Parathyroid adenoma (tissue), 2 donors: Measurements from ENCODE around the gene SKIC3.

Experiments used
- H2AFZ ChIP-seq: fragments of 300-600 bp; sonication (generic); one replicate; pipeline ENCODE4 v1.7.0; 2017; ENCODE audit warnings: antibody characterized with exemption, mild to moderate bottlenecking
- H3K27ac ChIP-seq: fragments of 300-600 bp; sonication (generic); one replicate; pipeline ENCODE4 v1.7.0; 2017
- H3K27me3 ChIP-seq: fragments of 300-600 bp; sonication (generic); one replicate; pipeline ENCODE4 v1.7.0; 2017; ENCODE audit warnings: low read length; ENCODE audit not compliant: control insufficient read depth, insufficient read depth
- H3K36me3 ChIP-seq: fragments of 300-600 bp; sonication (generic); one replicate; pipeline ENCODE4 v1.7.0; 2017; ENCODE audit warnings: low read length; ENCODE audit not compliant: control insufficient read depth, insufficient read depth
- H3K4me1 ChIP-seq: fragments of 300-600 bp; sonication (generic); one replicate; pipeline ENCODE4 v1.7.0; 2017; ENCODE audit warnings: control low read depth
- H3K4me2 ChIP-seq: fragments of 300-600 bp; sonication (generic); one replicate; pipeline ENCODE4 v1.7.0; 2017; ENCODE audit warnings: low read length
- H3K4me3 ChIP-seq: fragments of 300-600 bp; sonication (generic); one replicate; pipeline ENCODE4 v1.7.0; 2017; ENCODE audit warnings: low read depth, low read length
- H3K79me2 ChIP-seq: fragments of 300-600 bp; sonication (generic); one replicate; pipeline ENCODE4 v1.7.0; 2017; ENCODE audit warnings: control low read depth
- H3K9ac ChIP-seq: fragments of 300-600 bp; sonication (generic); one replicate; pipeline ENCODE4 v1.7.0; 2017; ENCODE audit warnings: mild to moderate bottlenecking
- H3K9me3 ChIP-seq: fragments of 300-600 bp; sonication (generic); one replicate; pipeline ENCODE4 v1.7.0; 2017; ENCODE audit warnings: low read length; ENCODE audit not compliant: control insufficient read depth
- TF ChIP-seq, protein P1 (sequence below): fragments of 300-600 bp; sonication (generic); IDR thresholded peaks from one replicate; pipeline ENCODE4 v1.7.0; 2017; ENCODE audit warnings: antibody characterized with exemption, mild to moderate bottlenecking
- donor health status: primary hyperparathyroidism.

The SKIC3 gene

DNA sequence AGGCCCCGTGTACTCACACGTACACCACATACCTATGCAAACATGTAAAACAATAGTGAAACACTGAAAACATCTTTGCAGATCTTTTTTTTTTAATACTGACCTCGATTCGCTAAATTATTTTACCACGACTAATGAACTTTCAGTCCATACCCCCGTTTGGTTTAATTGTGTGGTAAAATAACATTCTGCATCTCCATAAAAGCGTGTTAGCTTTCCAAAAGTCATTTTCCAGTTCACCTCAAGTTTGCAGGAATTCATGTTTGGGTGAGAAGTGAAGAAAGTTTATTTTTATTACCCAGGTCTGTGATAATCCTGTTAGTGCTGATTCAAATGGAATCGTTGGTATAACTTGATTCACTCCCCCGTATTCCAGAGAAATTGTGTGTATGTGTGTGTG, 776 bp upstream of the SKIC3 start:
- Histone ChIP-seq H3K4me1 (peaks cover 4% of the 10 kb centered on the region), H3K4me2 (peak overlapping the region; percentile 71), H3K9ac (peak overlapping the region; percentile 9), H3K79me2 (no peaks in the 10 kb centered on the region), H2AFZ (peak overlapping the region; percentile 95), H3K36me3 (no peaks in the 10 kb centered on the region), H3K9me3 (no peaks in the 10 kb centered on the region), H3K27me3 (no peaks in the 10 kb centered on the region), H3K27ac (peak overlapping the region; percentile 83), H3K4me3 (peak overlapping the region; percentile 85)
- TF ChIP-seq, protein P1, sequence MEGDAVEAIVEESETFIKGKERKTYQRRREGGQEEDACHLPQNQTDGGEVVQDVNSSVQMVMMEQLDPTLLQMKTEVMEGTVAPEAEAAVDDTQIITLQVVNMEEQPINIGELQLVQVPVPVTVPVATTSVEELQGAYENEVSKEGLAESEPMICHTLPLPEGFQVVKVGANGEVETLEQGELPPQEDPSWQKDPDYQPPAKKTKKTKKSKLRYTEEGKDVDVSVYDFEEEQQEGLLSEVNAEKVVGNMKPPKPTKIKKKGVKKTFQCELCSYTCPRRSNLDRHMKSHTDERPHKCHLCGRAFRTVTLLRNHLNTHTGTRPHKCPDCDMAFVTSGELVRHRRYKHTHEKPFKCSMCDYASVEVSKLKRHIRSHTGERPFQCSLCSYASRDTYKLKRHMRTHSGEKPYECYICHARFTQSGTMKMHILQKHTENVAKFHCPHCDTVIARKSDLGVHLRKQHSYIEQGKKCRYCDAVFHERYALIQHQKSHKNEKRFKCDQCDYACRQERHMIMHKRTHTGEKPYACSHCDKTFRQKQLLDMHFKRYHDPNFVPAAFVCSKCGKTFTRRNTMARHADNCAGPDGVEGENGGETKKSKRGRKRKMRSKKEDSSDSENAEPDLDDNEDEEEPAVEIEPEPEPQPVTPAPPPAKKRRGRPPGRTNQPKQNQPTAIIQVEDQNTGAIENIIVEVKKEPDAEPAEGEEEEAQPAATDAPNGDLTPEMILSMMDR: no peak

DNA sequence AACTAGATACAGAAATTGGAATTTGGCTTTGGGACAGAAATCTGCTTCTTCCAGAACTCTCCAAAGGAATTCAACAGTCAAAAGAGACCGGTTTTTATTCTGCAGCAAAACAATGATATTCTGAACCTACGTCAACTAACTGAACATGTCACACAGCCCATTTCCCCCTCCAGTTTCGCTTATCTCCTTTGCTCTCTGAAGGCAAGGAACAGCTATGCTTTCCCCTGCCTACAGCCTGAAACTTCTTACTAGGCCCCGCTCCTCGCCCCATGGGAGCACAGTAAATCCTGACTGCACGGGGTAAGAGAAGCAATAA, 488 bp downstream of the SKIC3 start:
- Histone ChIP-seq H3K36me3 (no peaks in the 10 kb centered on the region), H2AFZ (peak overlapping the region; percentile 95), H3K27ac (peak overlapping the region; percentile 83), H3K79me2 (no peaks in the 10 kb centered on the region), H3K4me2 (peak overlapping the region; percentile 68), H3K27me3 (no peaks in the 10 kb centered on the region), H3K9me3 (no peaks in the 10 kb centered on the region), H3K9ac (peak overlapping the region; percentile 4), H3K4me3 (peak overlapping the region; percentile 85), H3K4me1 (peaks cover 4% of the 10 kb centered on the region)
- TF ChIP-seq, protein P1: no peak

DNA sequence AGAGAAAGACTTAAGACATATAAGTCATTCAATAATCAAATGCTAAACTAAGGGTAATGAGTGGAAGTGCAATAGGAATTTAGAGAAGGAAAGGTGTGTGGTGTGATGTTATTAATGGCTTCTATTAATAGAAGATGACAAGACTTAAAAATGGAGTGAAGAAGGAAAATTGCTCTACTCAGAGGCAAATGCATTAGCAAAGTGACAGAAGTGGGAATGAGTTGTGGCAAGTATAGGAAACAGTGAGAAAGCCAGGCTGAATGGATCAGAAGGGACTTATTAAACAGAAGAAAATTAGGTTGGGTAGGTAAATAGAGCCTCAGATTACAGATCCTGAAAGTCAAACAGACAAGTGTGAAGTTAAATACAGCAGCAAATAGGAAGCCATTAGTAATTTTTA, 5.7 kb downstream of the SKIC3 start:
- TF ChIP-seq, protein P1: no peak

DNA sequence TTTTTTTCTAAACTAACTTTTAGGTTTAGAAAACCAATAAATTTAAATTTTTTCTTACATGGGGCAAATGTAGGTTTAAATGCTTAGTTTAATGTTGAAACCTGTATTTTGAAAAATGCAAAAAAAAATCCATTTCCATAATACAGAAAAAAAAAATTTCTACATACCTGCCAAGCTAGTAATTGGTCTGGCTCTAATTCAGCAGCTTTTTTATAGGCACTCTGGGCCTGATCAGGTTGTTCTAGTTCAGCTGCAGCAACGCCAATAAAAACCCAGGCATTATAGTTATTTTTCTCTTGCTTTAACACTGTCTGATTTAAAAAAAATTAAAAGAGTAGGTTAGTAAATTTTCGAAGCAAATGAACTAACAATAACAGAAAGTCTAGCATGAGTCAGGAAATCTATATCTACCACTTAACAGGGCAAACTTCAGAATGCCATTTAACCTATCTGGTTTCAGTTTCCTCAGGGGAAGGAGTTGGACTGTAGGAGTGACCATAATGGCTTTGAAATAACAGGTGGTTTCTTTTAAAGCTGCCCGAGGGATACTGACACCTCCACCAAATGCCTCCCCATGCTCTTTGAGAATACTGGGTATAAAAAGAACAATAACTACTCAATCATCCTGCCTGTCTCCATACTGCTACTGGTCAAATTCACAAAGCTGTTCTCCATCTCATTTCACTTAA, 11.6 kb downstream of the SKIC3 start:
- Histone ChIP-seq H3K27me3 (no peaks in the 10 kb centered on the region), H3K79me2 (peaks cover 6% of the 10 kb centered on the region), H3K9ac (no peak overlapping the region), H3K36me3 (no peaks in the 10 kb centered on the region), H3K9me3 (no peaks in the 10 kb centered on the region), H3K4me1 (no peaks in the 10 kb centered on the region), H3K4me3 (no peak overlapping the region), H3K4me2 (no peak overlapping the region), H2AFZ (no peak overlapping the region), H3K27ac (no peak overlapping the region)
- TF ChIP-seq, protein P1: no peak

More for the DNA sequence above, 5.7 kb downstream of the SKIC3 start:
- H3K4me1 ChIP-seq: no peaks in the 10 kb centered on the region
- H3K27me3 ChIP-seq: no peaks in the 10 kb centered on the region
- H3K79me2 ChIP-seq: peaks cover 6% of the 10 kb centered on the region
- no peak overlapping the region for H3K4me3 ChIP-seq
- H2AFZ ChIP-seq: no peak overlapping the region
- no peak overlapping the region for H3K9ac ChIP-seq
- H3K4me2 ChIP-seq: no peak overlapping the region
- no peaks in the 10 kb centered on the region for H3K9me3 ChIP-seq
- H3K27ac ChIP-seq: no peak overlapping the region
- H3K36me3 ChIP-seq: no peaks in the 10 kb centered on the region

DNA sequence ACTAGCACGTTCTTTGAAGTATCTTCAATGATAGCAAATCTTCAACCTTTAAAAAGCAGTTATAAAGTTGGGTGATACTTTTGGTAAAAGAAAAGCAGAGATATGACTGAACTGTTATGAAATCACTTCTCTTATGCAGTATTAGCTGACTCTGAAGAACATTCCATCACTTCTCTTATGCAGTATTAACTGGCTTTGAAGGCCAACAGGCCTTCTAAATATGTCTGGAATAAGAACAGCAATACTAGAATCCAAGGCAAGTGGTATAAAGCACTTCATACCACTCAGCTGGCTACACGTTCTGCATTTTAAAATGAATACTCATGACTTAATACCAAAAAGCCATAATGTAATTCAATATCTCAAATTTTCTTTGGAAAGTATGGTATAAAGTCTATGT, 17.3 kb downstream of the SKIC3 start:
- Histone ChIP-seq H3K9ac (no peak overlapping the region), H3K4me2 (no peak overlapping the region), H2AFZ (no peak overlapping the region), H3K4me3 (no peak overlapping the region), H3K36me3 (no peaks in the 10 kb centered on the region), H3K79me2 (no peaks in the 10 kb centered on the region), H3K27me3 (no peaks in the 10 kb centered on the region), H3K4me1 (no peaks in the 10 kb centered on the region), H3K27ac (no peak overlapping the region), H3K9me3 (no peaks in the 10 kb centered on the region)
- TF ChIP-seq, protein P1: no peak
